HepG2 (cell line): Measurements from ENCODE around the gene ARFGAP2. TPM values are rescaled to one million over a fixed set of nuclear protein-coding genes. Genes with fewer than 3 reads are reported as not detected.

ENCODE experiments used
- ATAC-seq: fragments of 200-7000 bp; cut with Tn5 transposase; 3 replicates; pipeline ENCODE4 v1.9.1; 2020; ENCODE audit warnings: mild to moderate bottlenecking, moderate library complexity
- BruUV-seq: library from RNA; stranded (reverse); fragments of 400-500 nt; replicated peaks from 2 replicates; lab custom pipeline; 2021; lab: Mats Ljungman, UMichigan
- CTCF ChIA-PET: fragments of 300-600 bp; formaldehyde crosslinking; extraction: SDS; loops from one replicate; lab custom pipeline; 2021; ENCODE audit warnings: low total read pairs, inconsistent platforms, low intra/inter-chr PET ratio; lab: Yijun Ruan, JAX
- POLR2A ChIA-PET: fragments of 350-600 bp; sonication (Branson Sonifier 250); formaldehyde crosslinking; loops from one replicate; lab custom pipeline; 2020; ENCODE audit warnings: antibody characterized with exemption, inconsistent platforms; lab: Yijun Ruan, JAX
- DNase-seq: peaks from one replicate; pipeline ENCODE4 v3.0.0-alpha.2; 2015; ENCODE audit warnings: low spot score
- FAIRE-seq: peaks from 3 replicates; lab custom pipeline; 2011; peaks lifted over from hg19 to GRCh38; lab: Jason Lieb, UNC
- H2AFZ ChIP-seq: one replicate; pipeline ENCODE4 v1.6.1; 2011; ENCODE audit warnings: low read length, inconsistent platforms
- H3K27ac ChIP-seq: fragments of 300-600 bp; 3 replicates; pipeline ENCODE4 v1.8.0; 2011; ENCODE audit warnings: mixed run types, mild to moderate bottlenecking, mixed read lengths, low read length, inconsistent platforms; ENCODE audit not compliant: insufficient read depth; ENCODE audit errors: extremely low read length
- H3K27me3 ChIP-seq, 2 experiments: fragments of 200-600 bp in 1 of 2; 2 replicates in 1 of 2; 3 replicates in 1 of 2; pipeline versions ENCODE4 v1.6.0 to v1.8.0; 2011; ENCODE audit warnings: low read length in 2 of 2, mild to moderate bottlenecking in 2 of 2, moderate library complexity in 2 of 2, inconsistent platforms in 1 of 2; ENCODE audit not compliant: insufficient read depth in 2 of 2, control insufficient read depth in 1 of 2
- H3K36me3 ChIP-seq, 2 experiments: fragments of 200-600 bp in 1 of 2; replicated peaks in 1 of 2; 2 replicates in 1 of 2; 3 replicates in 1 of 2; pipeline versions ENCODE4 v1.5.1 to v1.8.0; 2011; ENCODE audit warnings: low read length in 2 of 2, inconsistent platforms in 1 of 2; ENCODE audit not compliant: insufficient read depth in 2 of 2, control insufficient read depth in 1 of 2
- H3K4me1 ChIP-seq: 2 replicates; pipeline ENCODE4 v1.5.1; 2012; ENCODE audit warnings: low read length, inconsistent platforms; ENCODE audit not compliant: insufficient read depth
- H3K4me2 ChIP-seq: 2 replicates; pipeline ENCODE4 v1.6.0; 2011; ENCODE audit warnings: low read depth, low read length, inconsistent platforms
- H3K4me3 ChIP-seq, 3 experiments: fragments of 200-600 bp in 1 of 3; sonication (generic), shearing (Covaris generic) in 1 of 3; replicated peaks in 1 of 3; 2 replicates each; pipeline ENCODE4 v1.5.1; 2011 to 2016; ENCODE audit warnings: low read length in 3 of 3, inconsistent platforms in 2 of 3, low read depth in 2 of 3, mild to moderate bottlenecking in 2 of 3, control low read depth in 1 of 3, mixed read lengths in 1 of 3; ENCODE audit not compliant: insufficient read depth in 1 of 3
- H3K79me2 ChIP-seq: one replicate; pipeline ENCODE4 v1.6.1; 2011; ENCODE audit warnings: low read length, inconsistent platforms; ENCODE audit not compliant: insufficient read depth
- H3K9ac ChIP-seq: 2 replicates; pipeline ENCODE4 v1.6.0; 2011; ENCODE audit warnings: mild to moderate bottlenecking, low read depth, low read length, inconsistent platforms; ENCODE audit not compliant: insufficient read depth
- H3K9me3 ChIP-seq: 2 replicates; pipeline ENCODE4 v1.5.1; 2012; ENCODE audit warnings: mild to moderate bottlenecking, low read length
- H4K20me1 ChIP-seq: 2 replicates; pipeline ENCODE4 v1.6.0; 2011; ENCODE audit warnings: inconsistent platforms, mild to moderate bottlenecking, low read length, moderate library complexity; ENCODE audit not compliant: insufficient read depth
- CAMTA2 ChIP-seq: sonication (generic); formaldehyde crosslinking; IDR thresholded peaks from 2 replicates; pipeline ENCODE4 v1.4.0; 2020; ENCODE audit warnings: mild to moderate bottlenecking, missing genetic modification reagents, borderline replicate concordance
- HMGXB4 ChIP-seq, 2 experiments: sonication (generic) in 1 of 2; formaldehyde crosslinking in 1 of 2; IDR thresholded peaks; 2 replicates each; pipeline versions ENCODE4 v1.4.0 to v1.6.1; 2018 to 2020; ENCODE audit warnings: missing genetic modification reagents in 2 of 2, borderline replicate concordance in 1 of 2, low read depth in 1 of 2, mild to moderate bottlenecking in 1 of 2, missing biosample characterization in 1 of 2
- HOXA3 ChIP-seq: sonication (generic); formaldehyde crosslinking; IDR thresholded peaks from 2 replicates; pipeline ENCODE4 v1.5.0; 2020; ENCODE audit warnings: missing genetic modification reagents
- NR2C2 ChIP-seq: sonication (generic); formaldehyde crosslinking; IDR thresholded peaks from 2 replicates; pipeline ENCODE4 v1.4.0; 2020; ENCODE audit warnings: missing genetic modification reagents, mild to moderate bottlenecking, moderate library complexity, borderline replicate concordance
- TOPORS ChIP-seq: sonication (generic); formaldehyde crosslinking; IDR thresholded peaks from 2 replicates; pipeline ENCODE4 v1.8.0; 2023; ENCODE audit warnings: mild to moderate bottlenecking, missing genetic modification reagents
- ZFP90 ChIP-seq: sonication (generic); formaldehyde crosslinking; IDR thresholded peaks from 2 replicates; pipeline ENCODE4 v1.8.0; 2022; ENCODE audit warnings: missing genetic modification reagents, mild to moderate bottlenecking, inconsistent platforms, borderline replicate concordance
- ZFY ChIP-seq: sonication (generic); formaldehyde crosslinking; IDR thresholded peaks from 2 replicates; pipeline ENCODE4 v1.4.0; 2020; ENCODE audit warnings: missing genetic modification reagents
- ZIK1 ChIP-seq: sonication (generic); formaldehyde crosslinking; IDR thresholded peaks from 2 replicates; pipeline ENCODE4 v1.5.0; 2020; ENCODE audit warnings: mild to moderate bottlenecking, low read depth, missing genetic modification reagents, borderline replicate concordance
- ZNF230 ChIP-seq: sonication (generic); formaldehyde crosslinking; IDR thresholded peaks from 2 replicates; pipeline ENCODE4 v1.4.0; 2020; ENCODE audit warnings: mild to moderate bottlenecking, missing genetic modification reagents
- ZNF337 ChIP-seq: sonication (generic); formaldehyde crosslinking; IDR thresholded peaks from 2 replicates; pipeline ENCODE4 v1.5.1; 2020; ENCODE audit warnings: missing genetic modification reagents, low read depth, mild to moderate bottlenecking, borderline replicate concordance
- ZNF383 ChIP-seq: sonication (generic); formaldehyde crosslinking; IDR thresholded peaks from 2 replicates; pipeline ENCODE4 v1.4.0; 2020; ENCODE audit warnings: missing genetic modification reagents, mild to moderate bottlenecking, borderline replicate concordance
- ZNF577 ChIP-seq: sonication (generic); formaldehyde crosslinking; IDR thresholded peaks from 2 replicates; pipeline ENCODE4 v1.4.0; 2020; ENCODE audit warnings: mild to moderate bottlenecking, low read depth, missing genetic modification reagents, borderline replicate concordance
- ZNF629 ChIP-seq: sonication (generic); formaldehyde crosslinking; conservative IDR thresholded peaks from 2 replicates; pipeline ENCODE4 v1.5.0; 2020; ENCODE audit warnings: missing genetic modification reagents
- ZNF775 ChIP-seq: sonication (generic); formaldehyde crosslinking; IDR thresholded peaks from 2 replicates; pipeline ENCODE4 v1.4.0; 2020; ENCODE audit warnings: missing genetic modification reagents, mild to moderate bottlenecking, moderate library complexity, borderline replicate concordance
- ZNF891 ChIP-seq: sonication (generic); formaldehyde crosslinking; IDR thresholded peaks from 2 replicates; pipeline ENCODE4 v1.5.0; 2020; ENCODE audit warnings: mild to moderate bottlenecking, missing genetic modification reagents
- WGBS: methylation state at CpG from one replicate; pipeline ENCODE4 v1.1.6; 2017; ENCODE audit warnings: low lambda C conversion rate; 5-methylcytosine and 5-hydroxymethylcytosine counted together
- in situ Hi-C: cut with HindIII; loops from 2 replicates; pipeline ENCODE4 v1.10.0; 2017; ENCODE audit warnings: low pct_unique_long_range_greater_than_20kb; ENCODE audit not compliant: extremely low pct_ligation_motif_present
- intact Hi-C: fragments of 100-400 bp; cut with micrococcal nuclease; formaldehyde crosslinking; loops from one replicate; pipeline ENCODE4 v1.10.0; 2022; ENCODE audit not compliant: unreplicated experiment
- polyA plus RNA-seq, 8 experiments: library from polyadenylated mRNA; depleted of rRNA in 3 of 8; stranded (reverse) in 7 of 8; unstranded in 1 of 8; fragments of >200 nt; fragmentation: Illumina TruSeq in 4 of 8; extraction: Trizol in 4 of 8; gene quantifications; 2 replicates each; pipeline versions ENCODE4 v1.2.1 to v1.2.3, GENCODE V29; 2011 to 2016; ENCODE audit warnings: low read depth in 4 of 8, missing spikeins in 1 of 8, mixed read lengths in 1 of 8; ENCODE audit not compliant: insufficient read depth in 1 of 8
- total RNA-seq, 5 experiments: library from RNA; depleted of rRNA; stranded (reverse); fragments of >200 nt; fragmentation: Illumina TruSeq; extraction: Trizol; gene quantifications; 2 replicates each; pipeline ENCODE4 v1.2.3, GENCODE V29; 2016; ENCODE audit warnings: low read depth in 1 of 5

ARFGAP2 gene
- total and polyA plus RNA-seq, 2 of the 13 experiments (the other 11 are each of a cell fraction or from before 2014, with no cell fraction given): 32.3 to 75.3 TPM

GRCh38 chr11:47161890-47162289, 14.8 kb downstream of the ARFGAP2 start:
- Histone ChIP-seq H3K4me1 (peaks cover 21% of the 10 kb centered on the region), H3K4me3 (no peak overlapping the region), H4K20me1 (peaks cover 10% of the 10 kb centered on the region; the same call in 1 of the 2 replicates), H3K27ac (no peak overlapping the region), H3K79me2 (no peaks in the 10 kb centered on the region), H3K9ac (no peak overlapping the region), H3K9me3 (no peaks in the 10 kb centered on the region), H2AFZ (no peak overlapping the region), H3K27me3 (no peaks in the 10 kb centered on the region), H3K4me2 (peak overlapping the region; percentile 14; the same call in 1 of the 2 replicates), H3K36me3 (peaks cover 19 to 27% of the 10 kb centered on the region in 2 experiments; a peak in 4 of 5 replicates)
- ChIA-PET CTCF (interaction anchor here (1.6 to 5.3 kb wide), 3 partner anchors 98 to 272 kb away, joined by 3 to 52 read pairs (median 10); no protein-coding TSS in a partner anchor), POLR2A (interaction anchor here (0.9 kb wide), 1 partner anchor 245 kb away, joined by 3 read pairs; no protein-coding TSS in a partner anchor)
- no peak for DNase-seq
- in situ Hi-C loops (loop anchor here (5.0 kb wide), 1 partner anchor 275 kb away; no protein-coding TSS in a partner anchor), intact Hi-C loops (loop anchor here (1.0 kb wide), 1 partner anchor 273 kb away; no protein-coding TSS in a partner anchor)
- no TSS peak for BruUV-seq
- 80% methylated on average over 8 of the region's 9 CpGs for WGBS
- no peak for FAIRE-seq
- TF ChIP-seq ZNF230 (CRISPR knock-in tag): peak; percentile 59; the same call in 1 of the 2 replicates
- TF ChIP-seq HOXA3 (CRISPR knock-in tag): 0 out of 2 replicates have a peak, but pooled peaks have one; percentile 18
- TF ChIP-seq ZIK1 (CRISPR knock-in tag): no peak
- 0 out of 2 replicates have a peak, but pooled peaks have one; percentile 14 for TF ChIP-seq ZFY (CRISPR knock-in tag)
- TF ChIP-seq HMGXB4 (CRISPR knock-in tag; IDR thresholded peaks at IDR 0.05; ENCODE audit: borderline replicate concordance in 1 of 2, low read depth in 1 of 2): peak in 1 of 2 experiments; percentile 4; a peak in 1 of 4 replicates
- TF ChIP-seq ZNF383: 0 out of 2 replicates have a peak, but pooled peaks have one; percentile 26
- TF ChIP-seq ZFP90 (CRISPR knock-in tag): 0 out of 2 replicates have a peak, but pooled peaks have one; percentile 11
- TF ChIP-seq NR2C2 (CRISPR knock-in tag): 0 out of 2 replicates have a peak, but pooled peaks have one; percentile 18
- peak; percentile 35; the same call in 1 of the 2 replicates for TF ChIP-seq ZNF577 (CRISPR knock-in tag)
- 0 out of 2 replicates have a peak, but pooled peaks have one; percentile 31 for TF ChIP-seq CAMTA2
- no peak for TF ChIP-seq ZNF337 (CRISPR knock-in tag)
- no peak for TF ChIP-seq ZNF629
- 0 out of 2 replicates have a peak, but pooled peaks have one; percentile 27 for TF ChIP-seq TOPORS
- 0 out of 2 replicates have a peak, but pooled peaks have one; percentile 13 for TF ChIP-seq ZNF775 (CRISPR knock-in tag)
- TF ChIP-seq ZNF891: no peak
- no peak for ATAC-seq
